K562 (cell line): ENCODE results near the gene THSD8. TPM values are rescaled to one million over a fixed set of nuclear protein-coding genes. Genes with fewer than 3 reads are reported as not detected.

Source experiments
- ASH1L ChIP-seq: fragments of 450-650 bp; IDR thresholded peaks from 2 replicates; pipeline ENCODE4 v1.6.1; 2018; ENCODE audit warnings: borderline replicate concordance, mild to moderate bottlenecking, low read depth; ENCODE audit not compliant: partially characterized antibody
- HDAC2 ChIP-seq: fragments of 450-650 bp; IDR thresholded peaks from 2 replicates; pipeline ENCODE4 v1.6.1; 2016; ENCODE audit warnings: mild to moderate bottlenecking
- KDM5B ChIP-seq: fragments of 200-600 bp; sonication (generic); IDR thresholded peaks from 2 replicates; pipeline ENCODE4 v1.6.1; 2012; ENCODE audit warnings: low read depth, mild to moderate bottlenecking, moderate library complexity, low read length, control low read depth, inconsistent platforms; ENCODE audit not compliant: insufficient replicate concordance
- NRF1 ChIP-seq, 2 experiments: fragments of 450-650 bp; IDR thresholded peaks in 1 of 2; conservative IDR thresholded peaks in 1 of 2; 2 replicates each; pipeline ENCODE4 v1.6.1; 2014; ENCODE audit warnings: mild to moderate bottlenecking in 2 of 2
- POLR2A ChIP-seq: fragments of 450-650 bp; conservative IDR thresholded peaks from 2 replicates; pipeline ENCODE4 v1.6.1; 2016
- RBFOX2 ChIP-seq: fragments of 200-400 bp; formaldehyde crosslinking; IDR thresholded peaks from 2 replicates; pipeline ENCODE4 v1.6.1; 2017; ENCODE audit warnings: low read depth, mild to moderate bottlenecking, low read length, moderate library complexity
- RFX7 ChIP-seq: fragments of 250-450 bp; sonication (Bioruptor Pico); IDR thresholded peaks from 2 replicates; pipeline ENCODE4 v1.5.1; 2021; ENCODE audit warnings: mild to moderate bottlenecking
- SPI1 ChIP-seq: IDR thresholded peaks from 2 replicates; pipeline ENCODE4 v1.6.1; 2011; ENCODE audit warnings: low read depth, low read length, control low read depth, borderline replicate concordance
- WHSC1 ChIP-seq: IDR thresholded peaks from one replicate; pipeline ENCODE4 v1.6.1; 2012; ENCODE audit warnings: low read length, control low read depth, inconsistent platforms
- ZNF79 ChIP-seq: fragments of 250-450 bp; sonication (Bioruptor Pico); IDR thresholded peaks from 2 replicates; pipeline ENCODE4 v1.4.0; 2020; ENCODE audit warnings: low read depth, mild to moderate bottlenecking, moderate library complexity
- ZSCAN29 ChIP-seq: fragments of 450-650 bp; IDR thresholded peaks from 2 replicates; pipeline ENCODE4 v1.6.1; 2017
- polyA plus RNA-seq, 8 experiments: library from polyadenylated mRNA; depleted of rRNA in 4 of 8; stranded (reverse) in 5 of 8; unstranded in 3 of 8; fragments of >200 nt; fragmentation: Nextera tagmentation in 2 of 8; fragmentation: Illumina TruSeq in 1 of 8; extraction: Ambion mirVana in 2 of 8; extraction: Trizol in 1 of 8; gene quantifications; 2 replicates each; pipeline versions ENCODE4 v1.2.1 to v1.2.3, GENCODE V29; 2011 to 2014; ENCODE audit warnings: inconsistent platforms in 1 of 8, missing spikeins in 1 of 8
- total RNA-seq, 7 experiments: library from RNA; depleted of rRNA in 6 of 7; stranded (reverse); fragments of >200 nt in 6 of 7; fragmentation: Illumina TruSeq in 2 of 7; extraction: Trizol in 2 of 7; gene quantifications; 2 replicates each; pipeline versions ENCODE4 v1.2.1 to v1.2.3, GENCODE V29; 2011 to 2021; ENCODE audit warnings: low replicate concordance in 1 of 7
- TF ChIP-seq, protein P1 (sequence below), 2 experiments: fragments of 450-650 bp; IDR thresholded peaks; 2 replicates each; pipeline ENCODE4 v1.6.1; 2016
- TF ChIP-seq, protein P2 (sequence below): fragments of 200-400 bp; formaldehyde crosslinking; IDR thresholded peaks from 2 replicates; pipeline ENCODE4 v1.6.1; 2017; ENCODE audit warnings: mild to moderate bottlenecking, low read depth, low read length, moderate library complexity
- TF ChIP-seq, protein P3 (sequence below): fragments of 250-450 bp; sonication (Bioruptor Pico); IDR thresholded peaks from 2 replicates; pipeline ENCODE4 v1.5.0; 2020; ENCODE audit warnings: mild to moderate bottlenecking
- TF ChIP-seq, protein P4 (sequence below): fragments of 450-650 bp; formaldehyde crosslinking; IDR thresholded peaks from 2 replicates; pipeline ENCODE4 v1.4.0; 2022; ENCODE audit warnings: missing genetic modification characterization
- TF ChIP-seq, protein P5 (sequence below): IDR thresholded peaks from 3 replicates; pipeline ENCODE4 v1.6.1; 2011; ENCODE audit warnings: borderline replicate concordance, mild to moderate bottlenecking; ENCODE audit not compliant: insufficient read length, insufficient read depth

The THSD8 gene
- total and polyA plus RNA-seq, 9 of the 15 experiments (the other 6 are each of a cell fraction or from before 2014, with no cell fraction given): 8.4 to 42.4 (median 19.9) TPM; not detected in 2

DNA sequence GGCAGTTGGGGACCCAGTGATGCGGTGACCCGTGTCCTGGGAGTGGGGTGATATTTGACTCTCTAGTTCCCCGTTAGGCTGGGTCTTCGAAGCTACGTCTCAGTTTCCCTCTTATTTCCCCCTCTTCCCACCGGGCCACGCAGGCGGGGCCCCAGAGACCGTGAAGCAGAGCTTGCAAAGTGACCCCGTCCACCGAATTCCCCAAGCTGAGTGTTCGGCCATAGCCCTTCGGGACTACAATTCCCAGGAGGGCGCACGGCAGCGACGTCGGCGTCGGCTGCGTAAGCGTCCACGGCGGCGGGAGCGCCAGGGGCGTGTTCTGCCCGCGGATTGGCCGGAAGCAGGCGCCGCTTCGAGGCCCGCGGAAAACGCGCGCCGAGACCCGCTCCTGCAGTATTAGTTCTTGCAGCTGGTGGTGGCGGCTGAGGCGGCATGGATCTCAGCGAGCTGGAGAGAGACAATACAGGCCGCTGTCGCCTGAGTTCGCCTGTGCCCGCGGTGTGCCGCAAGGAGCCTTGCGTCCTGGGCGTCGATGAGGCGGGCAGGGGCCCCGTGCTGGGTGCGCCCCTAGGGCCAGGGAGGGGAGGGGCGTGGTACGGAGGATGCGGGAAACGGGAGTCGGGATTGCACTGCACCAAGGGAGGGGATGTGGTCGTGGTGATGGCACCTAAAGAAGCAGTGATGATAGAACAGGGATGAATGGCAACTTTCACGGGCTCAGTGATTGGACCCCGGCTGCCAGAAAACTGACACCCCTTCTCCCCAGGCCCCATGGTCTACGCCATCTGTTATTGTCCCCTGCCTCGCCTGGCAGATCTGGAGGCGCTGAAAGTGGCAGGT, 4.6 kb downstream of the THSD8 start, which contains the start of gene RNASEH2A (continued):
- TF ChIP-seq KDM5B (peak; percentile 79), ZSCAN29 (no peak), POLR2A (peak; percentile 86), RBFOX2 (peak; percentile 96), RFX7 (CRISPR knock-in tag) (no peak), NRF1 (conservative IDR thresholded peaks at IDR 0.05 in 1 of 2, IDR thresholded peaks at IDR 0.05 in 1 of 2) (peak; percentile 84 to 87), WHSC1 (no peak), SPI1 (no peak), ASH1L (no peak), ZNF79 (CRISPR knock-in tag) (no peak), HDAC2 (peak; percentile 41; the same call in 1 of the 2 replicates)
- TF ChIP-seq, protein P1, sequence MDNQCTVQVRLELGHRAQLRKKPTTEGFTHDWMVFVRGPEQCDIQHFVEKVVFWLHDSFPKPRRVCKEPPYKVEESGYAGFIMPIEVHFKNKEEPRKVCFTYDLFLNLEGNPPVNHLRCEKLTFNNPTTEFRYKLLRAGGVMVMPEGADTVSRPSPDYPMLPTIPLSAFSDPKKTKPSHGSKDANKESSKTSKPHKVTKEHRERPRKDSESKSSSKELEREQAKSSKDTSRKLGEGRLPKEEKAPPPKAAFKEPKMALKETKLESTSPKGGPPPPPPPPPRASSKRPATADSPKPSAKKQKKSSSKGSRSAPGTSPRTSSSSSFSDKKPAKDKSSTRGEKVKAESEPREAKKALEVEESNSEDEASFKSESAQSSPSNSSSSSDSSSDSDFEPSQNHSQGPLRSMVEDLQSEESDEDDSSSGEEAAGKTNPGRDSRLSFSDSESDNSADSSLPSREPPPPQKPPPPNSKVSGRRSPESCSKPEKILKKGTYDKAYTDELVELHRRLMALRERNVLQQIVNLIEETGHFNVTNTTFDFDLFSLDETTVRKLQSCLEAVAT (IDR thresholded peaks at IDR 0.05): 0 out of 4 replicates have a peak, but pooled peaks of 1 of the 2 experiments have one; percentile 24
- TF ChIP-seq, protein P2, sequence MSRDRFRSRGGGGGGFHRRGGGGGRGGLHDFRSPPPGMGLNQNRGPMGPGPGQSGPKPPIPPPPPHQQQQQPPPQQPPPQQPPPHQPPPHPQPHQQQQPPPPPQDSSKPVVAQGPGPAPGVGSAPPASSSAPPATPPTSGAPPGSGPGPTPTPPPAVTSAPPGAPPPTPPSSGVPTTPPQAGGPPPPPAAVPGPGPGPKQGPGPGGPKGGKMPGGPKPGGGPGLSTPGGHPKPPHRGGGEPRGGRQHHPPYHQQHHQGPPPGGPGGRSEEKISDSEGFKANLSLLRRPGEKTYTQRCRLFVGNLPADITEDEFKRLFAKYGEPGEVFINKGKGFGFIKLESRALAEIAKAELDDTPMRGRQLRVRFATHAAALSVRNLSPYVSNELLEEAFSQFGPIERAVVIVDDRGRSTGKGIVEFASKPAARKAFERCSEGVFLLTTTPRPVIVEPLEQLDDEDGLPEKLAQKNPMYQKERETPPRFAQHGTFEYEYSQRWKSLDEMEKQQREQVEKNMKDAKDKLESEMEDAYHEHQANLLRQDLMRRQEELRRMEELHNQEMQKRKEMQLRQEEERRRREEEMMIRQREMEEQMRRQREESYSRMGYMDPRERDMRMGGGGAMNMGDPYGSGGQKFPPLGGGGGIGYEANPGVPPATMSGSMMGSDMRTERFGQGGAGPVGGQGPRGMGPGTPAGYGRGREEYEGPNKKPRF: no peak
- TF ChIP-seq, protein P3, sequence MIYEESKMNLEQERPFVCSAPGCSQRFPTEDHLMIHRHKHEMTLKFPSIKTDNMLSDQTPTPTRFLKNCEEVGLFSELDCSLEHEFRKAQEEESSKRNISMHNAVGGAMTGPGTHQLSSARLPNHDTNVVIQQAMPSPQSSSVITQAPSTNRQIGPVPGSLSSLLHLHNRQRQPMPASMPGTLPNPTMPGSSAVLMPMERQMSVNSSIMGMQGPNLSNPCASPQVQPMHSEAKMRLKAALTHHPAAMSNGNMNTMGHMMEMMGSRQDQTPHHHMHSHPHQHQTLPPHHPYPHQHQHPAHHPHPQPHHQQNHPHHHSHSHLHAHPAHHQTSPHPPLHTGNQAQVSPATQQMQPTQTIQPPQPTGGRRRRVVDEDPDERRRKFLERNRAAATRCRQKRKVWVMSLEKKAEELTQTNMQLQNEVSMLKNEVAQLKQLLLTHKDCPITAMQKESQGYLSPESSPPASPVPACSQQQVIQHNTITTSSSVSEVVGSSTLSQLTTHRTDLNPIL (CRISPR knock-in tag): no peak
- TF ChIP-seq, protein P4, sequence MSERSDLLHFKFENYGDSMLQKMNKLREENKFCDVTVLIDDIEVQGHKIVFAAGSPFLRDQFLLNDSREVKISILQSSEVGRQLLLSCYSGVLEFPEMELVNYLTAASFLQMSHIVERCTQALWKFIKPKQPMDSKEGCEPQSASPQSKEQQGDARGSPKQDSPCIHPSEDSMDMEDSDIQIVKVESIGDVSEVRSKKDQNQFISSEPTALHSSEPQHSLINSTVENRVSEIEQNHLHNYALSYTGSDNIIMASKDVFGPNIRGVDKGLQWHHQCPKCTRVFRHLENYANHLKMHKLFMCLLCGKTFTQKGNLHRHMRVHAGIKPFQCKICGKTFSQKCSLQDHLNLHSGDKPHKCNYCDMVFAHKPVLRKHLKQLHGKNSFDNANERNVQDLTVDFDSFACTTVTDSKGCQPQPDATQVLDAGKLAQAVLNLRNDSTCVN (CRISPR knock-in tag): no peak
- TF ChIP-seq, protein P5, sequence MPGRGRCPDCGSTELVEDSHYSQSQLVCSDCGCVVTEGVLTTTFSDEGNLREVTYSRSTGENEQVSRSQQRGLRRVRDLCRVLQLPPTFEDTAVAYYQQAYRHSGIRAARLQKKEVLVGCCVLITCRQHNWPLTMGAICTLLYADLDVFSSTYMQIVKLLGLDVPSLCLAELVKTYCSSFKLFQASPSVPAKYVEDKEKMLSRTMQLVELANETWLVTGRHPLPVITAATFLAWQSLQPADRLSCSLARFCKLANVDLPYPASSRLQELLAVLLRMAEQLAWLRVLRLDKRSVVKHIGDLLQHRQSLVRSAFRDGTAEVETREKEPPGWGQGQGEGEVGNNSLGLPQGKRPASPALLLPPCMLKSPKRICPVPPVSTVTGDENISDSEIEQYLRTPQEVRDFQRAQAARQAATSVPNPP: no peak
